Measurements from ENCODE around the gene E2F2.

DNA sequence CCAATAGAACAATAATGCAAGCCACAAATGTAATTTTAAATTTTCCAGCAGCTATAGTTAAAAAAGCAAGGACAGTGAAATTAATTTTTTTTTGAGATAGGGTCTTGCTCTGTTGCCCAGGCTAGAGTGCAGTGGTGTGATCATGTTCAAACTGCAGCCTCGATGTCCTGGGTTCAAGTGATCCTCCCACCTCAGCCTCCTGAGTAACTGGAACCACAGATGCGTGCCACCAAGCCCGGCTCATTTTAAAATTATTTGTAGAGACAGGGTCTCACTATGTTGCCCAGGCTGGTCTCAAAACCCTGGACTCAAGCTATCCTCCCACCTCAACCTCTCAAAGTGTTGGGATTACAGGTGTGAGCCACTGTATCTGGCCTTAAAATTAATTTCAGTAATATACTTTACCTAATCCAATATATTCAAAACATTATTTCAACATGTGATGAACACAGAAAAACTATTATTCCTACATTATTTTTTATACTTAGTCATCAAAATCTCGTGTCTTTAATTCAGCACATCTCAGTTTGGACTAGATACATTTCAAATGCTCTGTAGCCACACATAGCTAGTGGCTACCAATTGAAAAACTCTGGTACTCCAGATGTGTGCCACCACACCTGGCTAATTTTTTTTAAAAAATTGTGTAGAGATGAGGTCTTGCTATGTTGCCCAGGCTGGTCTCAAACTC is 39.1 kb upstream of the E2F2 start:
- TF ChIP-seq, protein P1, sequence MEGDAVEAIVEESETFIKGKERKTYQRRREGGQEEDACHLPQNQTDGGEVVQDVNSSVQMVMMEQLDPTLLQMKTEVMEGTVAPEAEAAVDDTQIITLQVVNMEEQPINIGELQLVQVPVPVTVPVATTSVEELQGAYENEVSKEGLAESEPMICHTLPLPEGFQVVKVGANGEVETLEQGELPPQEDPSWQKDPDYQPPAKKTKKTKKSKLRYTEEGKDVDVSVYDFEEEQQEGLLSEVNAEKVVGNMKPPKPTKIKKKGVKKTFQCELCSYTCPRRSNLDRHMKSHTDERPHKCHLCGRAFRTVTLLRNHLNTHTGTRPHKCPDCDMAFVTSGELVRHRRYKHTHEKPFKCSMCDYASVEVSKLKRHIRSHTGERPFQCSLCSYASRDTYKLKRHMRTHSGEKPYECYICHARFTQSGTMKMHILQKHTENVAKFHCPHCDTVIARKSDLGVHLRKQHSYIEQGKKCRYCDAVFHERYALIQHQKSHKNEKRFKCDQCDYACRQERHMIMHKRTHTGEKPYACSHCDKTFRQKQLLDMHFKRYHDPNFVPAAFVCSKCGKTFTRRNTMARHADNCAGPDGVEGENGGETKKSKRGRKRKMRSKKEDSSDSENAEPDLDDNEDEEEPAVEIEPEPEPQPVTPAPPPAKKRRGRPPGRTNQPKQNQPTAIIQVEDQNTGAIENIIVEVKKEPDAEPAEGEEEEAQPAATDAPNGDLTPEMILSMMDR (conservative IDR thresholded peaks at IDR 0.05), result no peak
- no peak for TF ChIP-seq ZFX (IDR thresholded peaks at IDR 0.05)
